K562 (cell line): Measurements from ENCODE around the gene B4GALT1. TPM values are rescaled to one million over a fixed set of nuclear protein-coding genes. Genes with fewer than 3 reads are reported as not detected.
A peak's percentile ranks its signal among the peaks of the same experiment; 100 is the strongest.

Experiments used
- ARHGAP35 ChIP-seq: fragments of 450-650 bp; IDR thresholded peaks from 2 replicates; pipeline ENCODE4 v1.6.1; 2018; ENCODE audit not compliant: partially characterized antibody
- CCNT2 ChIP-seq: IDR thresholded peaks from 2 replicates; pipeline ENCODE4 v1.6.1; 2011; ENCODE audit warnings: borderline replicate concordance, low read depth, mild to moderate bottlenecking, moderate library complexity, mixed read lengths, low read length; ENCODE audit not compliant: insufficient read length; ENCODE audit errors: extremely low read depth
- CREB3 ChIP-seq: fragments of 450-650 bp; conservative IDR thresholded peaks from 2 replicates; pipeline ENCODE4 v1.6.1; 2016; ENCODE audit warnings: missing genetic modification characterization, low read depth, mild to moderate bottlenecking, missing compliant biosample characterization, moderate library complexity
- DACH1 ChIP-seq: fragments of 450-650 bp; IDR thresholded peaks from 2 replicates; pipeline ENCODE4 v1.6.1; 2018; ENCODE audit not compliant: partially characterized antibody
- ETS1 ChIP-seq: conservative IDR thresholded peaks from 2 replicates; pipeline ENCODE4 v1.6.1; 2011; ENCODE audit warnings: low read depth, mild to moderate bottlenecking, low read length; ENCODE audit not compliant: control insufficient read depth
- GABPA ChIP-seq: fragments of 200-800 bp; sonication (Bioruptor generic); conservative IDR thresholded peaks from 2 replicates; pipeline ENCODE4 v1.6.1; 2016; ENCODE audit warnings: low read depth, missing genetic modification characterization, missing compliant biosample characterization
- GATA2 ChIP-seq: sonication (generic); formaldehyde crosslinking; IDR thresholded peaks from 2 replicates; pipeline ENCODE4 v1.4.0; 2020; ENCODE audit warnings: mild to moderate bottlenecking, missing genetic modification reagents
- HMBOX1 ChIP-seq: sonication (generic); IDR thresholded peaks from 2 replicates; pipeline ENCODE4 v1.6.1; 2016
- IRF2 ChIP-seq: sonication (generic); formaldehyde crosslinking; IDR thresholded peaks from 2 replicates; pipeline ENCODE4 v1.8.1; 2022; ENCODE audit warnings: mild to moderate bottlenecking, missing genetic modification reagents
- KHSRP ChIP-seq: fragments of 450-650 bp; IDR thresholded peaks from 2 replicates; pipeline ENCODE4 v1.6.1; 2017
- MYC ChIP-seq, 2 experiments: fragments of 250-450 bp in 1 of 2; sonication (Bioruptor Pico) in 1 of 2; IDR thresholded peaks; 2 replicates each; pipeline versions ENCODE4 v1.5.1 to v1.6.1; 2012 to 2021; ENCODE audit warnings: low read depth in 2 of 2, borderline replicate concordance in 1 of 2, improper control_type of control experiment in 1 of 2, low read length in 1 of 2, mild to moderate bottlenecking in 1 of 2, moderate library complexity in 1 of 2
- NEUROD1 ChIP-seq: fragments of 150-350 bp; IDR thresholded peaks from 2 replicates; pipeline ENCODE4 v1.6.1; 2014; ENCODE audit warnings: borderline replicate concordance, low read length, low read depth; ENCODE audit not compliant: partially characterized antibody
- NFE2 ChIP-seq: IDR thresholded peaks from 2 replicates; pipeline ENCODE4 v1.6.1; 2014; ENCODE audit warnings: antibody characterized with exemption, low read depth
- PHB2 ChIP-seq: fragments of 450-650 bp; IDR thresholded peaks from 2 replicates; pipeline ENCODE4 v1.6.1; 2017; ENCODE audit warnings: low read depth
- SRF ChIP-seq, 2 experiments: fragments of 250-450, 450-650 bp in 1 of 2; sonication (Bioruptor Pico) in 1 of 2; sonication (generic) in 1 of 2; formaldehyde crosslinking; IDR thresholded peaks; 2 replicates each; pipeline versions ENCODE4 v1.5.0 to v1.5.1; 2020 to 2022; ENCODE audit warnings: mild to moderate bottlenecking in 1 of 2, missing genetic modification reagents in 1 of 2
- TEAD1 ChIP-seq, 2 experiments: fragments of 450-650 bp in 1 of 2; sonication (generic) in 1 of 2; formaldehyde crosslinking; IDR thresholded peaks; 2 replicates each; pipeline versions ENCODE4 v1.4.0 to v1.8.0; 2020 to 2022; ENCODE audit warnings: mild to moderate bottlenecking in 2 of 2, missing genetic modification reagents in 1 of 2
- TEAD4 ChIP-seq, 2 experiments: sonication (generic) in 1 of 2; formaldehyde crosslinking in 1 of 2; IDR thresholded peaks; 2 replicates each; pipeline versions ENCODE4 v1.6.1 to v1.8.0; 2012 to 2022; ENCODE audit warnings: borderline replicate concordance in 1 of 2, inconsistent platforms in 1 of 2, low read length in 1 of 2, mild to moderate bottlenecking in 1 of 2, missing genetic modification reagents in 1 of 2
- VEZF1 ChIP-seq: fragments of 200-800 bp; sonication (Bioruptor generic); IDR thresholded peaks from 2 replicates; pipeline ENCODE4 v1.6.1; 2017; ENCODE audit warnings: missing genetic modification characterization, missing compliant biosample characterization
- XRCC3 ChIP-seq: fragments of 450-650 bp; IDR thresholded peaks from 2 replicates; pipeline ENCODE4 v1.6.1; 2017; ENCODE audit warnings: mild to moderate bottlenecking, moderate library complexity
- ZNF12 ChIP-seq: sonication (generic); formaldehyde crosslinking; IDR thresholded peaks from 2 replicates; pipeline ENCODE4 v1.4.0; 2020; ENCODE audit warnings: mild to moderate bottlenecking, missing genetic modification reagents
- ZNF586 ChIP-seq: fragments of 450-650 bp; formaldehyde crosslinking; conservative IDR thresholded peaks from 2 replicates; pipeline ENCODE4 v1.4.0; 2020; ENCODE audit warnings: mild to moderate bottlenecking, moderate library complexity
- ZNF780A ChIP-seq: fragments of 250-450 bp; sonication (Bioruptor Pico); IDR thresholded peaks from 2 replicates; pipeline ENCODE4 v1.5.0; 2021; ENCODE audit warnings: mild to moderate bottlenecking
- polyA plus RNA-seq, 8 experiments: library from polyadenylated mRNA; depleted of rRNA in 4 of 8; stranded (reverse) in 5 of 8; unstranded in 3 of 8; fragments of >200 nt; fragmentation: Nextera tagmentation in 2 of 8; fragmentation: Illumina TruSeq in 1 of 8; extraction: Ambion mirVana in 2 of 8; extraction: Trizol in 1 of 8; gene quantifications; 2 replicates each; pipeline versions ENCODE4 v1.2.1 to v1.2.3, GENCODE V29; 2011 to 2014; ENCODE audit warnings: inconsistent platforms in 1 of 8, missing spikeins in 1 of 8
- total RNA-seq, 7 experiments: library from RNA; depleted of rRNA in 6 of 7; stranded (reverse); fragments of >200 nt in 6 of 7; fragmentation: Illumina TruSeq in 2 of 7; extraction: Trizol in 2 of 7; gene quantifications; 2 replicates each; pipeline versions ENCODE4 v1.2.1 to v1.2.3, GENCODE V29; 2011 to 2021; ENCODE audit warnings: low replicate concordance in 1 of 7

The B4GALT1 gene
- total and polyA plus RNA-seq, 9 of the 15 experiments (the other 6 are each of a cell fraction or from before 2014, with no cell fraction given), result 4.1 to 26.8 (median 7.1) TPM

- no peak for TF ChIP-seq CREB3 (tag)
- TF ChIP-seq SRF (CRISPR knock-in tag; IDR thresholded peaks at IDR 0.05), result peak; percentile 97 to 100
- TF ChIP-seq ZNF586 (CRISPR knock-in tag), result no peak
- no peak for TF ChIP-seq CCNT2
- TF ChIP-seq TEAD4 (IDR thresholded peaks at IDR 0.05; ENCODE audit: low read length), result peak; percentile 58; the same call in 1 of the 2 replicates
- no peak for TF ChIP-seq TEAD4 (CRISPR knock-in tag; IDR thresholded peaks at IDR 0.05; ENCODE audit: borderline replicate concordance)
- no peak for TF ChIP-seq IRF2
- TF ChIP-seq GABPA (tag), result peak; percentile 51
- TF ChIP-seq TEAD1 (CRISPR knock-in tag; IDR thresholded peaks at IDR 0.05), result 0 out of 4 replicates have a peak, but pooled peaks of 1 of the 2 experiments have one; percentile 40
- TF ChIP-seq ZNF12 (CRISPR knock-in tag), result peak; percentile 98
- peak; percentile 68; the same call in 1 of the 2 replicates for TF ChIP-seq HMBOX1
- TF ChIP-seq DACH1, result peak; percentile 23
- no peak for TF ChIP-seq ARHGAP35
- TF ChIP-seq GATA2, result no peak
- peak; percentile 44 for TF ChIP-seq NEUROD1
- peak; percentile 75 for TF ChIP-seq NFE2
- no peak for TF ChIP-seq PHB2
- no peak for TF ChIP-seq ETS1
- peak; percentile 13; the same call in 1 of the 2 replicates for TF ChIP-seq VEZF1
- TF ChIP-seq XRCC3, result no peak
- TF ChIP-seq KHSRP, result no peak
- TF ChIP-seq MYC (IDR thresholded peaks at IDR 0.05; ENCODE audit: low read depth, low read length), result peak; percentile 21; the same call in 1 of the 2 replicates
- no peak for TF ChIP-seq MYC (CRISPR knock-in tag; IDR thresholded peaks at IDR 0.05; ENCODE audit: borderline replicate concordance, low read depth)
- TF ChIP-seq ZNF780A (CRISPR knock-in tag), result no peak
These were observed 1.6 kb downstream of the B4GALT1 start (continued) for GRCh38 chr9:33165263-33166151.
